ENCODE results near the gene DPP4.

GRCh38 chr2:161975813-161976160 lies 98.2 kb downstream of the DPP4 start:
- no peak for TF ChIP-seq CTCF (conservative IDR thresholded peaks at IDR 0.05; ENCODE audit: low read depth, low read length)
- TF ChIP-seq USF2 (IDR thresholded peaks at IDR 0.05; ENCODE audit: low read depth, low read length), result no peak
- no peak for TF ChIP-seq ELK1 (IDR thresholded peaks at IDR 0.05; ENCODE audit: borderline replicate concordance, low read depth, low read length)
- no peak for TF ChIP-seq POLR2A (IDR thresholded peaks at IDR 0.05; ENCODE audit: low read depth, low read length)
- no peak for TF ChIP-seq MXI1 (IDR thresholded peaks at IDR 0.05; ENCODE audit: borderline replicate concordance, low read depth, low read length)
- TF ChIP-seq RFX5 (IDR thresholded peaks at IDR 0.05; ENCODE audit: low read depth, low read length), result no peak
- no peak for TF ChIP-seq BHLHE40 (IDR thresholded peaks at IDR 0.05; ENCODE audit: low read depth, low read length)
- TF ChIP-seq CHD1 (IDR thresholded peaks at IDR 0.05; ENCODE audit: low read depth, low read length), result no peak
- TF ChIP-seq SMC3 (IDR thresholded peaks at IDR 0.05; ENCODE audit: low read depth, low read length), result no peak
- TF ChIP-seq CEBPB (IDR thresholded peaks at IDR 0.05; ENCODE audit: low read depth, low read length), result no peak
